HG02852 (cell line): ENCODE data around the gene SOAT2.

Source experiments
- ATAC-seq: cut with Tn5 transposase; IDR thresholded peaks from one replicate; pipeline ENCODE4 v1.9.1; 2021; ENCODE audit warnings: mild to moderate bottlenecking, moderate library complexity; ENCODE audit not compliant: unreplicated experiment

Gene SOAT2

DNA sequence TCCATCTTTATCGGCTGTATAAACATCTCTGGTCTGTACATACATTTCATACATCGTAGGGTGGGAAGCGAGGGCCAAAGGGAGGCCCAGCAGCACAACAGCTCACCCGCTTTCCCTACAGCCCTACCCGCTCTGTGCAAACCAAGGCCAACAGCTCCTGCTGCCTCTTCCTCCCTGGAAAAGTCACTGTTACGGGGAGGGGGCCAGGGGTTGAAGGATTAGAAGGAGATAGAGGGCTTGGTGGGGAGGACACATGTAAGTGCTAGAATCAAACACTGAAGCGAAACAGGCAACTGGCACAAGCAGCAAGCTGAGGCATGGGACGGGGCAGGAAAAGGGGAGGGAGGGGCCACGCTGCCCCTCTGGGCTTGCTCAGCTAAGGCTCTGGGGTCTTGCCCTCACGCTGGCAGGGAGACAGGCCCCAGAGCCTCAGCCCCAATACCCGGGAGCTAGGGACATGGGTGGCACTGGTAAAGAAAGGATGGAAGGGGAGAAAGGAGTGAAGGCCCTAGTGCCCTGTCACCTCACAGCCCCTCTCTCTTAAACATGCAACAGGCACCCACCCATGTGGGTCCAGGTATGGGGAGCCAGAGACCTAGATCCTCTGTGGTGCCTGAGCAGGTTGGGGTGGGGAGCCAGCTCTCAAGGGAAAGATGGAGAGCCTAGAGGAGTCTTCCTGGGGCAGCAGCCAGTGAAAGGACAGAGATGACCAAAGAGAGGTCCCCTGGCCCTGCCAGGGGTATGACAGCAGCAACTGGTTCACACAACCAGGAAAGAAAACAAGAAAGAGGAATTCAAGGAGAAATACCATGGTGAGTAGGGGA lies 38.5 kb upstream of the SOAT2 start:
- ATAC-seq = no peak

DNA sequence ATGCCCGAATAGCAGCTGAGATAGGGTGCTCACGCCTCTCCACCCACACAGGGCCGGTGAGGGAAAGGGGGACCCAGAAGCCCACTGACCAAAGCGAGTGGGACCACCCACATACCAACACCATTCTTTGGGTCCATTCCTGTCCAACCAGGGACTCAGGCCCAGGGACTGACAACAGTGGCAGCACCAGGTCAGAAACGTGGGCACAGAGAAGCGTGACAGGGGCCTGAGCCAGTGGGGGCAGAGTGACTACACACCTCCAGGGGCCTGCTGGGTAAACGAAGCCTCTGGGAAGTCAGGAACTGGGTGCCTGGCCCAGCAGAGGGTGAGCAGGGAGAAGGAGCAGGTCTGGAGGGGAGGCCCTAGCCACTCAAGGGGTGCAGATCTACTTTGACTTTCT lies 37.8 kb upstream of the SOAT2 start:
- no peak for ATAC-seq

DNA sequence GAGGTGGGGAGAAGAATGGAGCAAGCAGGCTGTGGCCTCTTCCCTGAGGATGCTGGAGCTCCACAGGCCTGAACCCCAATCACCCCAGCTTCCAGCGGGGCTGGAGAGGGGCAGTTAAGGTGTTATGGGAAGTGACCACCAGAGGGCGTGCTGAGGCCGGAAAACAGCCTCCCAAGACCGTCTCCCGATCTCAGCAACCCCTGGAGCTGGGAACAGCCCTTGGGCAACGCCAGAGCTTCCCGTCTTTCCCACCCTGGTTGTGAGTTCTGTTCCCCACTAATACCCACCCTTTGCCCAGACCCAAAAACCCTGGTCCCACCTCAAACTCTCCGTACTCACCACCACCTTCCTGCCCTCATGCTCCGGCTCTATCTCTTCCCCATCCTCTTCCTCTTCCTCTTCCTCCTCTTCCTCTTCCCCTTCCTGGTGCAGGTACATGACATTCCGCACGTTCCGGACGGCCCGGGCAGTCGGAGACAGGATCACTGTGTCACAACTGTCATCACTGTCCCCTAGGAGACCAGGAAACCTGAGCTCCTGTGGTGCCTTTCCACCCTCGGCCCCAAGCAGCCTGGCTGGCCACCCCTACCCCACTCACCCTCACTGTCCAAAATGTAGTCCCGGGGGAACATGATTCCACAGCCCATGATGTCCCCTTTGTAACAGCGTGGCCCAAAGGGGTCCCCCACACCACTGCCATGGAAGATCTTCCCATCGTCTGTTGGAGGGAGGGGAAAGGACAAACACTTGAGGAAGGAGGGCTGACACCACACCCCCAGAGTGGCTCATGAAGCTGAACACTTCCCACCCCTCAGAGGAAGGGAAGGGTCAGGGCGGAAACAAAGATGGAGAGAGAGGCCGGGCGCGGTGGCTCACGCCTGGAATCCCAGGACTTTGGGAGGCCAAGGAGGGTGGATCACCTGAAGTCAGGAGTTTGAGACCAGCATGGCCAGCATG lies 37.0 kb upstream of the SOAT2 start:
- ATAC-seq = no peak

DNA sequence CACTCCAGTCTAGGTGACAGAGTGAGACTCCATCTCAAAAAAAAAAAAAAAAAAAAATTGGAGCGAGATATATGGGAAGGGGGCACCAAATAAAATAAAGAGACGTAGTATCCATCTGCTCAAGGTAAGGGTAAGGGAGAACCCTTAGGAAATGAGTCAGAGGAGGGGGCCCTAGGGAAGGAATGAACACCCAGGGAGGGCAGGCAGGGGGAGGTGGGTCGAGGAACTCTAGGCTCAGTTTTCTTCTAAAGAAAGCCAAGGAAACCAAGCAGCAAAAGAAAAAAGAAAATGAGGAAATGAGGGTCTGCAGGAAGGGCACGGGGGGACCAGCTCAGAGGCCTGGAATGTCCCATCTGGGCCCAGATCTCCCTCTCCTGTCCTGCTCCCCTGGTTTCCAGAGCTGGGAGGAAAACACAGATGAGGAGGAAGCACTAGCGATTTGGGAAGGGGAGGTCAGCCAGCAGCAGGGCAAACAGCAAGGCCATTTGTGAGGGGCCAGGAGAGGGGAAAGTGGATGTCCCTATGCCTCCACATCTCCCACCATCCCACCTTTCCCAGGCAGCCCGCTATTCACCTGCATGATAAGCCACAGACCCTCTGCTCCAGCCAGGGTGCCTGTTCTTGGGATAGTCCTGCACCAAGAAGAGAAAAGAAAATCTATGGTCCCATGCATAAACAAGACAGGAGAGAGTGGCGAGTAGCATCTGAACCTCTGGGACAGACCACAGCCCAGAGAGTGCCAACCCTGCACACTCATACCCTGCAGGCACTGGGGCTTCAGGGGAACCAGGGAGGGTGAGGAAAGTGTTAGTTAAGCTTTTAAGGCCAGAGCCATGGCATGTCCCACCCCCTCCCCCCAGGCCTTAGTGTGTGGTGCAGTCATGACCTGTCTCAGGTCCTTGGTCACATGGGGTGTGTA lies 36.0 kb upstream of the SOAT2 start:
- no peak for ATAC-seq

DNA sequence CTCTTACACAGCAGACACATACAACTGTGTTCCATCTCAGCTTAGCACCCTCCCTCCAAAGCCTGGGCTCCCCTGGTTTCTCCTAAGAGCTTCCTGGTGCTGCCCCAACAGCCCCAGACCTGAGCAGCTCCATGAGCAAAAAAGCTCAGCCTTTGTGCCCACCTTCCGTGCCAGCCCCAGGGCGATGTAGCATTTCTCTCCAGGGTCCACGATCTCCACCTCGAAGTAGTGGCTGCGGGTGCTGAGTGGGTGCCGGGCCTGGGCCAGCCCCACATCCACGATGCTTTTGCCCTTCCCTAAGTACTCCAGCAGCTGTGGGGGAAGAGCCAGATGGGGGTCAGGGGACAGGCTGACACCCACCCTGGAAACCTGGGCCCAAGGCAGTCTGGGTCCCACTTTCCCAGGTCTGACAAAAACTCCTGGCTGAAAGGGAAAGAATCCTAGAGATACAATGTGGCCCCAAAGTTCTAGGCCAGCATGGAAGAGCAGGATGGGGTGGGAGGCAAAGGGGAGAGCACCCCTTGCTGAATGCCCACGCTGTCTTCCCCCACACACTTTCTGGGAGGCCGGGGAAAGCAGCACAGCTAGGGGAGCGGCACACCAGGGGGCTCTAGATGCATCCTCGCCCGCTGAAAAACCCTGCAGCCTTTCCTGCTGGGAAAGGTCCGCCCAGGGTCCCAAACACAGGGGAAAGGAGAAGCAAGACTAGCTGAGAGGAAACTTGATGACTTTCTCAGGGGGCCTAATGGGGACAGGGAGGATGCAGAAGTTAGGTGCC lies 35.1 kb upstream of the SOAT2 start:
- ATAC-seq = no peak

DNA sequence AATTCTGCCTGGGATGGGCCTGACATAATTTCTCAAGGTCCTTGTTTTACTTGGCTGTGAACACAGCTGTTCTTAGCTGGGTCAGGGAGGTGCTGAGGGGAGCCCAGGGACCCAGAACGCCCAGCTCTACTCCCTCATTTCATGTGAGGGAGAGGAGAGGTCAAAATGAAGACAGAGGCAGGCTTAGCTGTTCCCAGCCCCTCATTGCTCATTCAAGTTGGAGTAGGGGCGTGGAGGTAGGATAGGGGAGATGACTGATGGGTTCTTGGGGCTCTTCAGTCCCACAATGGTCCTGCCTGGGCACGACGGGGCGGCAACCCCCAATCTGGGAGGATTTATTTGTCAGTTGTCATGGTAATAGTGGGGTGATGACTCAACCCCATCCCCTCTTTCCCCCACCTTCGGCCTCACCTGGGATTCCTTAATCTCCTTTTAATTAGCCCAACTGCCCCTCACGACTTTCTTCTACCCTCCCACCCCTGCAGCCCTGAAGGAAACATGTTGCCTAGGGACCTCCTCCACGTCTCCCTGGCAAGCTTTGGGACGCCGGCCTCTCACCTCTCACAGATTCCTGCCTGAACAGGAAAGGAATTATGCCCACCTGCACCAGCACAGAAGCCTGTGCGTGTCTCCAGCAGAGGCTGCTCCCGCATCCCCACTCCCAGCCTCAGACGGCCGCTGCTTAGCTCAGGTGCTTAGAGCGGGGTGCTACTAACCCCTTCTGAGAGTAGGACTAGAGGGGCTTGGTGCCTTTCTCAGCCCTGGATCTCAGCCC lies 34.3 kb upstream of the SOAT2 start:
- ATAC-seq = no peak

DNA sequence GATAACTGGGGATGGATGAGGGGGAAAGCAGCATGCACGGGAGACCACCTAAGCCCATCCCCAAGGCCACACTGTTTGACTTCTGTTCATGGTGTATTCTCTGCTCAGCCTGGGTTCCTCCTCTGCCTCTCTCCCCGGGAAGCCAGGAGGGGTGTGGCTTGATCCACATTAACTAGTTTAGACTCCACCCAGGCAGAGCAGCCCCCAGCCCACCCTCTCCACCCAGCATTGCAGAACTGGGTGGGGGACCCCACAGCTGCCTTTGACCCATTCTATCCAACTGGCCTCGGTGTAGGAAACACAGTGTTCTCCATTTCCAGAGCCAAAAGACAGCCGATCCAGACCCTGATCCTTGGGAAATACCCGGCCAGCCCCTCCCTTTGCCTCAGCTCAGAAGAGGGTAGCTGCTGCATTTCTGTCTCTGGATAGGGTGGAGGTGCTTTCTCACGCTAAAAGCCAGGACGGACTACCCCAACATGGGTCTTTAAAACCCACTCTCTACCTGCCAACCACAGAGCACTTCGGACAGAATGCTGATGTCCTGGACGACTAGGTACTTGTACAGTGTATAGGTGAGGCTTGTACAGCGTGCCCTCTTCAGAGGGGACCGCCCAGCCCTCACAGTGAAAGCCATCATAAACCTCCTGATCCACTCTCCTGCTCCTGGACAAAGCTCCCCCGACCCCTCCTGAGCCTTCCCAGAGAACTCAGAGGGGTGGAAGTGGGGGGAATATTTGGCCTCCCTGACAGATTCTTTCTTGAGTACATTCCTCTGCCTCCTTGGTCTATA lies 33.5 kb upstream of the SOAT2 start:
- no peak for ATAC-seq

DNA sequence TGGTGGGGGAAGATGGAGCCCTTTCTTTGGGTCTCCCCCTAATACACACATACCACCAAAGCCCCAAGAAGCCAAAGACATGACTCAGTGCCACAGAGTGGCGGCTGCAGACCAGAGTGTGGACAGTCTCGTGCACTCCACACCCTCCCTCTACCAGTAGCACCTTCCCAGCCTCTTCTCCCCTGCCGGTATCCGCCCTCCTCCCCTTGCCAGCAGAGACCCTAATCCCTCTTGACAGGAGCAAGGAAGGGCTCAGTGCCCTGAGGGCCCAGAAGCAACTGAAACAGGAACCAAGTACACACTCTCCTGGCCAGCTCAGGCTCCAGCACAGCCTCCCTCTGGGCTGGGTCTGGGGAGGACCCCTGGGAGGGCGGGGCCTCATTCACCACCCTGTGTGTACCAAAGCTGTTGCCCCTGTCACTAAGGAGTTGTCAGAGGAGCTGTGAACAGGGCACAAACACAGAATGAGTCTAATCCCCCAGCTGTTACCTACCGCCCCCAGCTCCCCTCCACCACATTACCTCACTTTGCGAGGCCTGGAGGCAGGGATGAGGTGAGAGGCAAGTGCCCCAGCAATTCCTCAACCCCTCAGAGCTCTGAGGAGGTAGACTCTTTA lies 32.3 kb upstream of the SOAT2 start:
- no peak for ATAC-seq

DNA sequence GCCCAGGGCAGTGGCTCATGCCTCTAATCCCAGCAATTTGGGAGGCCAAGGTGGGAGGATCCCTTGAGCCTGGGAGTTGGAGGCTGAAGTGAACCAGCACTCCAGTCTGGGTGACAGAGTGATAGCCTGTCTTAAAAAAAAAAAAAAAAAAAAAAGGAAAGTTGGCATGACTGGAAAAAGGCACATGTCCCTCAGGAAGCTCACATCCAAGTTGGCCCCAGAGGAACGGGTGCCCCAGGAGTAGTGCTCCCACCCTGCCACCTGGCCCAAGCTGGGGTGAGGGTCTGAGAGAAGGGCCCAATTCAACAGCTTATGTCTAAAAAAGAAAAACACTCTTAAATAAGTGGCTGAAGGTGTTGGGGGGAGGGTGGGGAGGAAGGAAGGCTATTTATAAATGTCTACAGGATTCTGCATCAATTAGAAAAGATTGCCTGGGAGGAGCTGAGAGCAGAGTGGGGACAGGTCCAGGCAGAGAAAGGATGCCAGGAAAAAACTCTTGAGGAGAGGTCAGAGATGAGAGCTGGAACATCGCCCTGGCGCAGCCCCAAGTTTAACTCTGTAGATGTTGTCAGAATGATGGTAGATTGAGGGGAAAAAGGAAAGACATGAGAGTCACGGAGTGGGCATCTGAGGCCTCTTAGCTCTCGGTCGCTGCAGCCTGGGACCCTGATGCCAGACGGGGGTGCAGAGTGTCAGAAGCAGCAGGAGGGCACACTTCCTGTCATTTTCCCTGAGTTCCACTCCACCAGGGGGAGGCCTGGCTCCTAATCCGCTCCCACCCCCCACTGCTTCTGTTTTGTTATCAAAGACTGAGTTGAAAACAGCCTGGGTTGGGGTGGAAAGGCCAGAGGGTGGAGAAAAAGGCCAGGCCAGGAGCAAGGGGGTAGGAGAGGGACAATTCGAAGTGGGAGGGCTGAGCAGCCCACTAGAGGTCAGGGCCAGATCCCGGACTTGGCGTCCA lies 31.4 kb upstream of the SOAT2 start:
- ATAC-seq = no peak

DNA sequence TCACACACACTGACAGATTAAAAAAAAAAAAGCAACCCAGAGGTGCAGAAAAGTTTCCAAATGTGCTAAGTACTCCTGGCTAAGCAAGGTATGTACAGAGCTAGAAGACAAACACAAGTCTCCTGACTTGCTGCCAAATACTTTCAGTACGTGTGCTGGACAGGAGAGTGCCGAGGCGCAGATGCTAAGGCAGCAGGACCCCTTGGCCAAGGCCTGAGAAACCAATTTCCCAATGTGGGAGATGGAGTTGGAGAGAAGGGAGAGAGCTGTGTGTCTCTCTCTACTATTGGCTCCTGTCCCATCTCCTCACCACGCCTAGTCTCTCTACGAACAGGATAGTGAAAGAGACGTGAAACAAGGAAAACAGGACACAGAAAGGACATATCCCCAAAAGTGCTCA lies 29.4 kb upstream of the SOAT2 start:
- no peak for ATAC-seq

DNA sequence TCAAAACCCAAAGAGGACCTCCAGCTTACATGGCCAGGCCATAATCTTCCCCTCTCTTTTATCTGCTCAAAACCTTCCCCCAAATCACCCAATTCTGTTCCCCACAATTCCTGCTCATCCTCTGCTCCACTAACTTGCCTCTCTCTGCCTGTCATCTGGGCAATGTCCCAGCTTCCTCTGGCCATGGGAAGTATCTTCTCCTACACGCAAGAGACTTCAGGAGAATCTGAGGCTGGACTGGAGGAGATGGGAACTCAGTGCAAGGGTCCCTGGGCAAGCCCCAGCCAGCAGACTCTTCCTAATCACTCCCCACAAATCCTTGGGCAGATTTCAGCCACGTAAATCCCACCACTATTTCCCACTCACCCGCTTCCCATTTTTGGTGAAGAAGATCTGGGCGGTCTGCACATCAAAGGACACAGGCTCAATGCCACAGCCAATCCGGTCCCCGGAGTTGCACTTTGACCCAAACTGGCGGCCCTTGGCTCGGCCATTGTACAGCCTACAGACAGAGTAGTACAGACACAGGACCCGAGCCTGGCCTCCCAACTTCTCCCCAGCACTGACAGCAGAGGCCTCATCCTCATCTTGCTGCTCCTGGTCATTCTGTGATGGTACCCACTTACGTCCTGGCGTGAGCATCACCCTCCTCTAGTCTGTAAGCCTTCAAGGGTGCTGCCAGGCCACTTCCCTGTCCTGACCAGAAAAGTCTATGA lies 28.8 kb upstream of the SOAT2 start:
- ATAC-seq = no peak

DNA sequence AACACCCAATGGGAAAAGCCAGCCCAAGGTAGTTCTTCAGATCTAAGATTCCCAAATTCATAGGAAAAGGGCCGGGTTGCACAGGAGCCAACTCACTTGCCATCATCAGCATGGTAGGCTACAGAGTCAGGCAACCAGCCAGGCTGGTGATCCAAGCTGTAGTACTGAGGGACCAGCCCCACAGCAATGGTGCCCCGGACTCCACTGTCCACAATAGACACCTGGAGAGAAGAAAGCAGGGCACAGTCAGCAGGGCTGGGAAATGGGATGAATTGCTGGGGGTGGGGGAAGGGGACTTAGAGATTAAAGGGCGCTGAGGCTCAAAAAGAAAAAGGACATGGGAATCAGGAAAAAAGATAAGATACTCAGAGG lies 28.3 kb upstream of the SOAT2 start:
- no peak for ATAC-seq

DNA sequence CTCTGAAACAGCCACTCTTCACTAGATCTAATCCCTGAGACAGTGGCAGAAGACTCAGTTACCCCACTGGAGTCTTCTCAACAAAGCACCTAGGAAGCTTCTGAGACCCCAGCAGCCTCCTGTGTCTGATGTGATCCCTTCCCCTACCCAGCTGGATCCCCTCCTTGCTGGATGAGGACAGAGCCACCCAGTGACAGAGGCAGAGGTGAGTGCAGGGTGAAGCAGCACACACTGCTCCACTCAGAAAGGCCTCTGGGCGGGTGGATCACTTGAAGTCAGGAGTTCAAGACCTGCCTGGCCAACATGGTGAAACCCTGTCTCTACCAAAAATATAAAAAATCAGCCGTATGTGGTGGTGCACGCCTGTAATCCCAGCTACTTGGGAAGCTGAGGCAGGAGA lies 26.8 kb upstream of the SOAT2 start:
- ATAC-seq = no peak

DNA sequence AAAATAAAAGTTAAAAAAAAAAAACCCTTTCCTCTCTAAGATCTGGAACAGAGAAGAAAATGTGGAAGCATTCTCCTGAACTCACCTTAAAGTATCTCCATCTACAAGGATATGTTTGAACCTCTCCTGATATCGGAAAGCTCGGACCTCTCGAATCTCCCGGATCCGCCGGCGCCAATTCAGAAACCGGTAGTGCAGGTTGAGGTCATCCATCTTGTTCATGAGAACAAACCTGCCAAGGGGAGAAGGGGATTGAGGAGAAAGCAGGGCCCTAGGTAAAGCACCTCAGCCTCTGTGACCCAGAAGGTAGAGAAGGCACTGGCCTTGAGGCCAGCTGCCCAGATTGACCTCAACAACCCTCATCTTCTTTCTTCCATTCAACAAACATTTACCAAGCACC lies 26.3 kb upstream of the SOAT2 start:
- no peak for ATAC-seq

DNA sequence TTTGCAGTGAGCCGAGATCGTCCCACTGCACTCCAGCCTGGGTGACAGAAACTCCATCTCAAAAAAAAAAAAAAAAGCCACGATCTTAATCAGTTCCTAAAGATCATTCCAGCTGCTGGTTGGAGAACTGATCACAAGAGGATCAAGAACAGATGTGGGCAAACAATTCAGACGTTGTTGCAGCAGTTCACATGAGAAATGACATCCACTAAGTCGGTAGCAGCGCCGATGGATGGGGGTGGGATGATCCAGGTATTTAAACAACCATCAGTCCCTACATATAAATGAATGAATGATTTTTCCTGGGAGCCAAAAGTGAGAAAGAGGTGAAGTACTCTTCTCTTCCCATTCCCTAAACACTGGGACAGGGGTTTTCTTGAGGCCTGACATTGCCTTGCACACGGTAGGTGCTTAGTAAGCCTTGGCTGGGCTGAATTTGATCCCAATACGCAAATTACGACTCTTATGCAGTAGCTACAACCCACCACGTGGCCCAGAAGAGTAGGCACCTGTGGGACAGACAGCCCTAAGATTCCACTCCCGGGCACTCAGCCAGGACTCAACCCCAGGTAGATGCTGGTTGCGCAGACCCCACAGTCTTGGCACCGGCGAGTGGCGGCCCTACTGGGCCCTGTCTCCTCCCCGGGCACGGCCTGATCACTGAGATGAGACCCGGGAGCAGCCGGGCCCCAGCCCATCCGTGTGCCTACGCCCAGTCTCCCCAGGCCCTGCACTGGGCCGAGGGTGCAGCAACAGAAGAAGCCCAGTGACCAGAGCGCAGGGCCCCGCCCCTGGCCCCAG lies 24.7 kb upstream of the SOAT2 start:
- no peak for ATAC-seq
